Common myeloid progenitor, CD34-positive (primary cell): ENCODE measurements around the gene TEX35.
A peak's percentile ranks its signal among the peaks of the same experiment; 100 is the strongest.

Source experiments
- CTCF ChIA-PET: fragments of 350-600 bp; sonication (Branson Sonifier 250); formaldehyde crosslinking; loops from one replicate; lab custom pipeline; 2021; ENCODE audit warnings: antibody characterized with exemption; lab: Charles Lee
- POLR2A ChIA-PET: fragments of 350-600 bp; sonication (Branson Sonifier 250); formaldehyde crosslinking; loops from one replicate; lab custom pipeline; 2021; ENCODE audit warnings: antibody characterized with exemption; lab: Charles Lee
- DNase-seq, 3 donors: peaks; one replicate each; pipeline versions ENCODE4 v3.0.0 to v3.0.0-alpha.2; 2013
- H3K27ac ChIP-seq, 2 experiments: 1 replicate in 1 of 2; 2 replicates in 1 of 2; pipeline ENCODE4 v1.7.0; 2013; ENCODE audit warnings: inconsistent platforms in 2 of 2, low read length in 2 of 2, mild to moderate bottlenecking in 2 of 2, low read depth in 1 of 2, moderate library complexity in 1 of 2; ENCODE audit not compliant: severe bottlenecking in 2 of 2, insufficient read depth in 1 of 2, poor library complexity in 1 of 2
- H3K27me3 ChIP-seq, 5 experiments: replicated peaks in 2 of 5; 1 replicate in 3 of 5; 2 replicates in 2 of 5; pipeline versions ENCODE4 v1.6.1 to v1.7.0; 2013; ENCODE audit warnings: low read length in 4 of 5, mild to moderate bottlenecking in 2 of 5, moderate library complexity in 2 of 5, inconsistent platforms in 1 of 5; ENCODE audit not compliant: insufficient read depth in 5 of 5, control insufficient read depth in 4 of 5
- H3K36me3 ChIP-seq, 4 experiments: 1 replicate in 2 of 4; 2 replicates in 2 of 4; pipeline versions ENCODE4 v1.6.1 to v1.7.0; 2013; ENCODE audit warnings: low read length in 3 of 4, control low read depth in 1 of 4, mild to moderate bottlenecking in 1 of 4; ENCODE audit not compliant: control insufficient read depth in 4 of 4, insufficient read depth in 4 of 4
- H3K4me1 ChIP-seq, 4 experiments: 1 replicate in 3 of 4; 2 replicates in 1 of 4; pipeline versions ENCODE4 v1.6.1 to v1.7.1; 2013; ENCODE audit warnings: low read length in 3 of 4, mild to moderate bottlenecking in 3 of 4, control low read depth in 1 of 4, inconsistent platforms in 1 of 4, moderate library complexity in 1 of 4; ENCODE audit not compliant: control insufficient read depth in 4 of 4, insufficient read depth in 4 of 4; ENCODE audit errors: control extremely low read depth in 1 of 4
- H3K4me3 ChIP-seq, 7 experiments: 1 replicate in 4 of 7; 2 replicates in 3 of 7; pipeline versions ENCODE4 v1.5.1 to v1.7.0; 2013; ENCODE audit warnings: mild to moderate bottlenecking in 7 of 7, low read length in 6 of 7, moderate library complexity in 6 of 7, inconsistent platforms in 2 of 7, low read depth in 2 of 7, control low read depth in 1 of 7; ENCODE audit not compliant: insufficient read depth in 4 of 7, control insufficient read depth in 1 of 7; ENCODE audit errors: extremely low read depth in 1 of 7
- H3K9me3 ChIP-seq, 5 experiments: 1 replicate in 4 of 5; 2 replicates in 1 of 5; pipeline versions ENCODE4 v1.6.1 to v1.7.1; 2013; ENCODE audit warnings: low read length in 4 of 5, mild to moderate bottlenecking in 2 of 5, inconsistent platforms in 1 of 5, low read depth in 1 of 5, moderate library complexity in 1 of 5; ENCODE audit not compliant: control insufficient read depth in 4 of 5, insufficient read depth in 2 of 5; ENCODE audit errors: control extremely low read depth in 1 of 5
- WGBS: methylation state at CpG from one replicate; pipeline ENCODE4 v1.1.5; 2013; ENCODE audit not compliant: insufficient coverage; 5-methylcytosine and 5-hydroxymethylcytosine counted together

Gene TEX35

DNA sequence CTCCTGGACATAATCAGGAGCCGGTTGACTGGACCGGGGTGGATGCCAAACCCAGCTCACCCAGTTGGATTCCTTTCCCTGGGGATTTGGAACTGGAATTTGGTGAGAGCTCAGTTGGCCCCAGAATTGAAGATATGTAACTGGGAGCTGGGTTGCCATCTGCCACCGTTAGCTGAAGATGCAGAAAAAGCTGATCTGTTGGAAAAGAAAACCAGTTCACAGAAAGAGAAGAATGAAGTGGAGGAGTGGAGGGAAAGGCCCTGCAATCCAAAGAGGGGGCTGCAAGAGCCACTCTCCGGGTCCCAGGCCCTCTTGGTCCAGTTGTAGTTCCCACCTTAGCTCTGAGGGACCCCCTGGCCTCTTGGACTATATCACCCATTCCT is 16.0 kb downstream of the TEX35 start:
- H3K4me3 ChIP-seq: no peak overlapping the region
- no peaks in the 10 kb centered on the region for H3K9me3 ChIP-seq
- H3K27ac ChIP-seq: no peak overlapping the region
- H3K27me3 ChIP-seq: no peaks in the 10 kb centered on the region
- DNase-seq: no peak
- peaks cover 0 to 7% (median 3%) of the 10 kb centered on the region in 4 experiments for H3K4me1 ChIP-seq
- H3K36me3 ChIP-seq: no peaks in the 10 kb centered on the region
- POLR2A ChIA-PET: no interaction called here
- CTCF ChIA-PET: interaction anchor here (0.7 to 2.0 kb wide), 7 partner anchors 10 to 473 kb away, joined by 3 to 7 read pairs (median 4); partner anchors contain the start of gene TEX35
- 100% methylated on average over 4 of the region's 4 CpGs for WGBS

DNA sequence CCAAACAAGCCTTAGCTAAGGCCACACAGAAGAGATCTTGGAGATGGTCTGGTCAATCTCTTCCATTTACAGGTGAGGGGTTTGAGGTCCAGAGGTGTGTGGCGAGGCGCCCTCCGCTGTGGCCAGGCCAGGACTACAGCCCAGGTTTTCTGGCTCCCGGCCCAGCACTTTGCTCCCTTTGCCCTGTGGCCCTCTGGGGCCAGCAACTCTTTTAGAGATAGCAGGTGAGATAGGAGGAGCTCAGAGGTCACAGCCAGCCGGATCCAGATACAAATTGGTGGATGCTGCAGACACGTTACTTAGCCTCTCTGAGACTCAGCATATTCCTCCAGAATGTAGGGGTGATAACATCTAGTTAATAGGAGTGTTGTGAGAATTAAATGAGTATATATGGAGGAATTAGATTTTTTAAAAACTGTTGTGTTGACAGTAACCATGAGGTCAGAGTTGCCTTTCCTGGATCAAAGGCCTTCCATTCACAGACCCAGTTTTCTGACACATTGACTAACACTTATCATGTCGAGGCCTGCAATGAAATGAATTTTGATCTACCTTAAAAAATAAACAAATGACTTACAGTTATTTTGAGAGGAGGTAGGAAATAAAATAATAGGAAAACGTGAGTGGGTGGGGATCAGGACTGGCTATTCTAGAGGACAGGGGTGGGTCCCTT is 16.6 kb downstream of the TEX35 start:
- Histone ChIP-seq H3K36me3 (no peaks in the 10 kb centered on the region), H3K4me3 (no peak overlapping the region), H3K27me3 (no peaks in the 10 kb centered on the region), H3K4me1 (peaks cover 0 to 7% (median 3%) of the 10 kb centered on the region in 4 experiments), H3K27ac (no peak overlapping the region), H3K9me3 (no peaks in the 10 kb centered on the region)
- no peak for DNase-seq
- POLR2A ChIA-PET: no interaction called here
- WGBS: 94% methylated on average over 6 of the region's 8 CpGs
- CTCF ChIA-PET: interaction anchor here (0.7 to 3.7 kb wide), 8 partner anchors 10 to 473 kb away, joined by 3 to 21 read pairs (median 4); partner anchors contain the start of gene TEX35

DNA sequence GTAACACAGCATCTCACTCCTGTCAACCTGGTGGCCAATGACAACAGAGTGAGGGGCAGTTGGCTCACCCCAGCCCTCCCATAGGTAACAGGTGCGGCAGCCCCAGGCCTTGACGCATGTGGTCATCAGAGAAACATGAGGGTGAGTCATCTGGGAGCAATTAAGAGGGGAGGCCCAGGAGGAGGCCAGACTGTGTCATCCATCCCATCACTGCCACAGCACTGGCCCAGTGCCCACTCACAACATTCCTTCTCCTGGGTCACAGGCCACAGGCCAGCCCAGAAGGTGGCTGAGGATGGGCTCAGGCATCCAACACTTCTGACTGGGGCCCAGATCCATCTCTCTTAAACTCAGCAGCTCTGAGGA is 17.1 kb downstream of the TEX35 start:
- Histone ChIP-seq H3K36me3 (no peaks in the 10 kb centered on the region), H3K4me1 (peaks cover 0 to 7% (median 3%) of the 10 kb centered on the region in 4 experiments), H3K27me3 (no peaks in the 10 kb centered on the region), H3K9me3 (no peaks in the 10 kb centered on the region), H3K4me3 (no peak overlapping the region), H3K27ac (no peak overlapping the region)
- 100% methylated on average over 1 of the region's 2 CpGs for WGBS
- POLR2A ChIA-PET: no interaction called here
- DNase-seq: no peak
- CTCF ChIA-PET: interaction anchor here (3.7 to 5.1 kb wide), 2 partner anchors 12 to 474 kb away, joined by 21 to 37 read pairs; no protein-coding TSS in a partner anchor

DNA sequence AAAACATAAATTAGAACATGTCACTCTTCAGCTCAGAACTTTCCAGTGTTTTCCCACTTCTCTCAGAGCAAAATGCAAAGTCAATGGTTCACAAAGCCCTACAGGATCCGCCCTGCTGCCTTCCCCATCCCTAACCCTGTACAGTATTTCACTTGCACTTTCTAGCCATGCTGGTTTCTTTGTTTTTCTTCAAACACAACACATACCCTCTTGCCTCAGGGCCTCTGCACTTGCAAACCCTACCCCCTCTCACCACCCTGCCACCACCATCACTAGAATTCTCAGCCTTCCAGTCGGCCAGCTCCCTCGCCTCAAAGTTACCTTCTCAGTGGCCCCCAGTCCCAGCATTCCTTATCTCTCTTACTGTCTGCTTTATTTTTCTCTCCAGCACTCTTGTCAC is 17.6 kb downstream of the TEX35 start:
- ChIA-PET CTCF (interaction anchor here (0.7 to 5.1 kb wide), 4 partner anchors 9 to 473 kb away, joined by 3 to 37 read pairs (median 12); no protein-coding TSS in a partner anchor), POLR2A (no interaction called here)
- Histone ChIP-seq H3K27me3 (no peaks in the 10 kb centered on the region), H3K4me3 (no peak overlapping the region), H3K9me3 (no peaks in the 10 kb centered on the region), H3K27ac (no peak overlapping the region), H3K36me3 (no peaks in the 10 kb centered on the region), H3K4me1 (peaks cover 0 to 7% (median 3%) of the 10 kb centered on the region in 4 experiments)
- 90% methylated on average over 3 of the region's 3 CpGs for WGBS
- DNase-seq: no peak

DNA sequence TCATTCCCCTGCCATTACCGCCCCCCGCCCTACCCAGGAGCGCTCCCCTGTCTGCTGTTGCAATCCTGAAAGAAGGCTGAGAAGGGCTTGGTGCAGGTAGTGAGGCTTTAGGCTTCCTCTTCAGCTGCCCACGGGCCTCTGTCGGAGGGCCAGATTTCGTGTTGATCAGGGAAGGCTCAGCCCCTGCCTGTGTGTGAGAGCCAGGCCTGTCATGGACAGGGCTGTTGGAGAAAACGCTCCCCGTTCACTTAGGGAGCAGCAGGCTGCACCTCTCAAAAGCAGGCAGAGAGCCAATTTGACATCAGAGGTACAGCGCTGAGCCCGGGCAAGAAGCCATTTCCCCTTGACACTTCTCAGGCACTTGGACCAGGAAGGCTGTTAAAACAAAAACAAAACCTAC is 19.0 kb downstream of the TEX35 start:
- DNase-seq: peak in 1 of 3 donors; percentile 4
- 64% methylated on average over 10 of the region's 10 CpGs for WGBS
- POLR2A ChIA-PET: no interaction called here
- CTCF ChIA-PET: interaction anchor here (0.5 to 5.1 kb wide), 12 partner anchors 10 to 485 kb away, joined by 3 to 37 read pairs (median 4); no protein-coding TSS in a partner anchor
- H3K27ac ChIP-seq: no peak overlapping the region
- H3K4me3 ChIP-seq: peak overlapping the region in 2 of 7 experiments; percentile 5 to 8
- H3K36me3 ChIP-seq: no peaks in the 10 kb centered on the region
- no peaks in the 10 kb centered on the region for H3K27me3 ChIP-seq
- H3K9me3 ChIP-seq: no peaks in the 10 kb centered on the region
- H3K4me1 ChIP-seq: peaks cover 0 to 7% (median 3%) of the 10 kb centered on the region in 4 experiments

DNA sequence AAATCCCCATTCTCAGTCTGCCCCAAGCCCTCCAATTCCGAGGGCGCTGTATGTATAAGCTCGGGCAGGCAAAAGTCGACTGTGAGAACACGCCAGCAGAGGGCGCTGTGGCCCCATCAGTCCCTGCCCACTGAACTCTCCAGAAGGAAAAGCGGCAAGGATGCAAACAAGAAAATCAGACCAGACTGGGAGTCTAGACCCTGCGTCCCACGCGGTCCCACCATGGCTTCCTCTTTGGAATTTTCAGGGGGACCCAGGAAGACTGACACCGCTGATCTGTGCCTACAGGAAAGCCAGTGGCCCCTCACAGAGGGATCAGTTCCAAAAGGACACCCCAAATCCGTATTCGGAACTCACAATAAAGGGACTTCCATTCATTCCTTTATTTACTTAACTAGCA is 19.5 kb downstream of the TEX35 start:
- Histone ChIP-seq H3K36me3 (no peaks in the 10 kb centered on the region), H3K4me1 (peaks cover 0 to 7% (median 3%) of the 10 kb centered on the region in 4 experiments), H3K4me3 (peak overlapping the region in 1 of 7 experiments; percentile 5), H3K27ac (no peak overlapping the region), H3K27me3 (no peaks in the 10 kb centered on the region), H3K9me3 (no peaks in the 10 kb centered on the region)
- 3% methylated on average over 11 of the region's 13 CpGs for WGBS
- ChIA-PET POLR2A (no interaction called here), CTCF (interaction anchor here (0.5 to 5.1 kb wide), 12 partner anchors 10 to 484 kb away, joined by 3 to 37 read pairs (median 4); no protein-coding TSS in a partner anchor)
- DNase-seq: peak; percentile 69 to 82 (median 74)
